Suppressor macrophage treated with lipopolysaccharide for 1 hour (primary cell): ENCODE measurements around the gene CCDC61.

Source experiments
- DNase-seq, 3 donors: peaks; one replicate each; pipeline ENCODE4 v3.0.0-alpha.2; 2020 to 2022

The CCDC61 gene

DNA sequence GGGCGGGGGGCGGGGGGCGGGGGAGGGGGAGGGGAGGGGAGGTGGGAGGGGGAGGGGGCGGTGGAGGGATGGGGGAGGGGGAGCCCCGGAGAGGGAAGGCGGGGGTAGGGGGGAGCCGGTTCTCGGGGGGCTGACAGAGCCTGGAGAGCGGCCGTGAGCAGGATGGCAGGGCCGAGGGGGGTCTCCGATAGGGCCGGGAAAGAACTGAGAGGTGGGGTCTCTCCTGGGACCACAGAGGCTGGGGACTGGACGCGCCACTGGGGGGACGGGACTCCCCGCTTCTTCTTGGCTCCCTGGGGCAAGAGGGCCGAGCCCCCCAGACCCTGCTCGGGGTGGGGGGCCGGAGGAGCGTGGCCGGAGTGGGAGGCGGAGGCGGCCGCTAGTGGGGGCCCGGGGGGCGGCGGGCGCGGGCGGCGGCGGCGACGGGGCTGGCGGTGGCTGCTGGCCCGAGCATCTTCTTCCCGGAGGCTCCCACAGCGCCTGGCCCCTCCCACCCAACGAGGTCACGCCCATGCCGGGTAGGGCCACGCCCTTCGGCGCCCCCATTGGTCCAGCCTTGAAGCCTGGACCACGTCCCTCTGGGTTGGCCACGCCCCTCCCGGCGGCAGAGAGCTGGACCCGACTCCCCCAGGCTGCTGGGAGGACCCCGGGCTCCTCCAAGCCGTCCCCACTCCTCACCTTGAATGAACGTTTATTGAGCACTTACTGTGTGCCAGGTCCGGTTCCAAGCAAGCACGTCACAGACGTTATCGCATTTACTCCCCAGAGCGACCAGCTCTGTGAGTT is 21.5 kb upstream of the CCDC61 start, which contains the start of gene NOVA2:
NOVA2 (minus strand) TSS at position 313 of the 786 bp plus-strand sequence. CDS start 514 bp downstream, outside the sequence.
- DNase-seq, result peak; percentile 56 to 74 (median 59)

DNA sequence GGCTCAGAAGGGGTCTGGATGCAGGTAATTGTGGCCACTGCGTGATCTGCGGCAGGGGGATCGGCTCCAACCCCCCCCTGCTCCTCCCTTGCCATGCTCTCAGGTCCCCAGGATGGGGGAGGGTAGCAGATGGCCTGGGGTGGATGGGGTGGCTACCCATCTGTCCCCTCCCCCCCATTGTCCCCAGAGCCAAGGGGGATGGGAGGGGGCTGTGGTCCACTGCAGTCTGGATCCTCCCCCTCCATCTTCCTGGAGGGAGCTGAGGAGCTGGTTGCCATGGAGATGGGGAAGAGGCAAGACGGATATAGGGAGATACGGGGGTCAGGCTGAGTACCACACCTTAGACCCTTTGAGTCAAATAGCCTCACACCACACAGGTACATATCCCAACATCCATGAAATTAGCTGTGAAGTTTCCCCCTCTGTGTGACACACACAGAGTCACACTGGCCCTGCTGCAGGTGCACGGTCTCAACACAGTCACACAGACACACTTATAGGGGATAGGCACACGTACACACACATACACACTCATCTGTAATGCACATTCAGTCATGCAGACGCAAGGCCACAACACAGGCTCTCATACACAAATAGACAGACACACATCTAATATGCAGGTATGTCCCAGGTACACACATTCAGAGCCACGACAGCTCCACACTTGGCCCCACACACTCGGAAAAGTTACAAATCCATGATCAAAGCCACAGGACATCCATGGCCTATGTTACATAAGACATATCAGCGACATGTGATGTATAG is 19.8 kb upstream of the CCDC61 start:
- no peak for DNase-seq

DNA sequence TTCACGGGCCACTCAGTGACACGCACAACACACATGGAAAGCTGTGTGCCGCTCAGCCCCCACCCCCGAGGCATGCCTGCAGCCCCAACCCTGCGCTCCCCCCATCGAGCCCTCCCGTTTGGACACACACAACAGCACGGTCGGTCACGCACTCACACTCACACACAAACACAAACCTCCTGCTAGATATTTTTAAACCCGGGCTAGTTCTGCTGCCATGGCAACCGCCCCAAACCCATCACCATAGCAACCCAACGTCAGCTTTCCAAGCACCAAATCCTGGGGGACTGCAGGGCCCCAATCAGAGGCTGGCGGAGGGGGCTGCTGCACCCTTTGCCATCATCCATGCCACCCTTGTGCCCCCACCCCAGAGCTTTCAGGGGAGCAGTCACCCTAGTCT is 19.1 kb upstream of the CCDC61 start:
- DNase-seq, result no peak

DNA sequence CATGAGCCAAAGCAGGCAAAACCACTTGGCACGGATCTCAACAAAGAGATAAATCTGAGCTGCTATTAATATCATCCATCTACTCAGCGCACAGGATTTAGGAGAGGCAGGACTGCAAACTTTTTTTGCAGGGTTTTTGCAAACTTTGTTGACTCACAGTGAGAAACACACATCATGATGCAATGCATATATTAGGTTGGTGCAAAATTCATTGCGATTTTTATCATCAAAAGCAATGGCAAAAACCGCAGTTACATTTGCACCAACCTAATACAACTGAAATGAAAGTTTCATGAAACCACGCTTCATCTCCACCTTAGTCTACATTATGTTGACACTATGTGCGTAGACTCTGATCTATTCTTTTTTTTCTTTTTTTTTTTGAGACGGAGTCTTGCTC is 17.1 kb upstream of the CCDC61 start:
- no peak for DNase-seq

DNA sequence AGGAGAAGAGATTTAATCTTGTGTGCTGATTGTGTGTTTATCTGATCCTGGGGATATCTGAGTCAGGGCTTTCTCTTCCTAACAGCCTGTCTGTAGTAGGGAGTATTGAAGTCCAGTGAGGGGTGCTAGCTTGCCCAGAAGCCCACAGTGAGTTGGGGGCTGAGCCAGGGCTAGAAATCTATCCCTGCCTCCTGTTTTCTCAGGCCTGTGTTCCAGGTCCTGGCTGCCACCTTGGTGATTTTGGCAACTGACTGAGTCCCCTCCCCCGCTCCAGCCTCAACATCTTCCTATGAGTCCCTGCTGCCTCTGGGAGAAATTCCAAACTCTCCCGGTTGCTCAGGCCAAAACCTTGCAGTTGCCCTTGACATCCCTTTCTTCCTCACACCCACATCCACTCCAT is 13.9 kb upstream of the CCDC61 start:
- no peak for DNase-seq

- no peak for DNase-seq
Measured at GRCh38 chr19:45985321-45985720, 9.9 kb upstream of the CCDC61 start.

DNA sequence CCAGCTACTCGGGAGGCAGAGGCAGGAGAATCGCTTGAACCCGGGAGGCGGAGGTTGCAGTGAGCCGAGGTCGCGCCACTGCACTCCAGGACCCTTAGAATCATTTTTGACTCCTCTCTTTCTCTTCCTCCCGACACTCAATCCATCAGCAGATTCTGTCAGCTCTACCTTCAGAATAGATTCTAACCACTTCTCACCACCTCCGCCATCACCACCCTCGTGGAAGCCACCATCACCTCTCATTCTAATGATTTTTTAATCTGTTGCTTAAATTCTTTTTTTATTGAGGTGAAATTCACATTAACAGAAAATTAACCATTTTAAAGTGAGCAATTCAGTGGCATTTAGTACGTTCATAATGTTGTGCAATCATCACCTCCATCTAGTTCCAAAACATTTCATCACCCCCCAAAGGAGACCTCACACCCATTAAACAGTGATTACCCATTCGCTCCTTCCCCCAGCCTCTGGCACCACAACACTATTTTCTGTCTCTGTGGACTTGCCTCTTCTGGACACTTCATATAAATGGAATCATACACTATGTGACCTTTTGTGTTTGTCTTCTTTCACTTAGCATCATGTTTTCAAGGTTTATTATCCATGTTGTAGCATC is 5.0 kb upstream of the CCDC61 start:
- no peak for DNase-seq

- DNase-seq, result no peak
Measured at GRCh38 chr19:45994456-45994997, 740 bp upstream of the CCDC61 start.

GRCh38 chr19:45995715-45996385 is 583 bp downstream of the CCDC61 start:
- DNase-seq, result no peak

DNA sequence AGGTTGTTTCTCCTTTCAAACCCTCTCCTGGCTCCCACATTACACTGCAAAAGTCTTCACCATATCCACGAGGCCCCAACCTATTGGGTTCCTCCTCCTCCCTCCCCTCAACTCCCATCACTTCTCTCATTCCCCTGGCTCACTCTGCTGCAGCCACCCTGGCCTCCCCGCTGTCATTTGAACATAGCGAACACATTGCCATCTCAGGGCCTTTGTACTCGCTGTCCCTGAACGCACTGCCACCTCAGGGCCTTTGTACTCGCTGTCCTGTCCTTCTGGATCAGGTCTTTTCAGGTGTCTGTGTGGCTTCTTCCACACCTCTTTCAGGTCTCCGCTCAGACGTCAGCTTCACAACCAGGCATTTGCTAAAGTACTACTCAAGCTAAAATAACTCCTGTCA is 1.7 kb downstream of the CCDC61 start:
- no peak for DNase-seq

DNA sequence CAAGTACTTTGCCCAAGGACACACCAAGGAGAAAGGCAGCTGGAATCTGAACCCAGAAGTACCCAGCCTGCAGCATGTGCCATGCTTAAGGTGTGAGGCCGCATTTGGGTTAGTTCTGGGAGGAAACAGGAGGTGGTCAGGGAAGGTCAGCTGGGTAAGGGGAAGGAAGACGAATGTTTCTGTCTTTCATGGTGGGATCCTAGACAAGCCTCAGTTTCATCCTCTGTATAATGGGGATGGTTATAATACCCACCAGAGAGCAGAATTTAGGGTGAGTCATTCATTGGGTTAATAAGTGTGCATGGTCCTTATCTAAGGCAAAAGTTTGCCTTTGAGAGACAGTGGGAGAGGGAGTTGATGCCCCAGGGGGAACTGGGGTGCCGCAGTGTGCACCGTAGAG is 3.6 kb downstream of the CCDC61 start:
- no peak for DNase-seq

DNA sequence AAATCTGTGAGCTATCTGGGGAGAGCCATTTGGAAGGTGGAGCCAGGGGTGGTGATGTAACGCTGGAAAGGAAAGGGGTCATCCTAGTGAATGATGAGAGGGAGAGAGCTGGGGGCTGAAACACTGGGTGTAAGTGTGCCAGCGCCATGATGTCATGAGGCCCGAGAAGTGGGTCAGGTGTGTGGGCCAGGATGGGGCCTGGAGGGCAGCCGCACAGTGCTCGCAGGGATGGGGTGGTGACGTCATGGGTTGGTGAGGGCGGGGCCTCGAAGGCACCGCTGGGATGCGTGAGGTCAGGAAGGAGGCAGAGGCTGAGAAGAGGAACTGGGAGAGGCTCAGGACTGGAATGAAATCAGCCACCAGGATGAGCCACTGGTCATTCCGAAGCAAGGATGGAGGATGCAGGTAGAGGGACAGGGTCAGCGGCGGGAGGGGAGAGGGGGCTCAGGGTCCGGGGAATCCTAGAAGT is 4.4 kb downstream of the CCDC61 start:
- peak; percentile 63 to 72 (median 68) for DNase-seq

DNA sequence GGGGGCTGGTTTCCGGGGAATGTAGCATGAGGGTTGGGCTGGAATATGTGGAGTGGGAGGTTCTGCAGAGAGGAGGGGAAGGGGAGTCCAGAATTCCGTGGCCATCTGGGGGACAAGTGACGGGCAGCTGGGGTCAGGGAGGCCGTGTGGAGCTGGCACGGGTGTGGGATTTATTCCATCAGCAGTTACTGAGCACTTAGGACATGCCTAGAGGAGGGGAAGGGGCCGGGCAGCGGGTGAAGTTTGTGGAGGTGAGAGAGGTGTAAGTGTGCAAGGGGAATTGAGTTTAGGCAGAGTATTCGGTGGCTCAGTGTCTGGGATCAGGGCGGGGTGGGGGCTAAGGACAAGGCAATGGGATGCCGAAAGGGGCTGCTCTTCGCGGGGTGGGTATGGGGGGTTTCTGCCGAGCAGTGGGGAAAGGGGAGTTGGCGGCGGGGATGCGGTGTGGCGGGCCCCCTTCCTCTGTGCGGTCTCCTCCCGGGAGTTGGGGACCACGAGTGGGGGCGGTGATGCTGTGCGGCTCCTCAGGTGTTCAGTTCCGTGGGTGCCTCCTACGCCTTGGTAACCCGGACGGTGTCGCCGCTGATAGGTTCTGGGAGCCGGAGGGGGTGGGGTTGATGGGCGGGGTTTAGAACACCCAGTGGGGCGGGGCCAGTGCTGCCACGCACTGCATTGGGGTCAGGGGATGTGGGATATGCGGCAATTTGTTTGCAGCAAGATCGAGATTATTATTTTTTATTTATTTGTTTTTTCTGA is 5.4 kb downstream of the CCDC61 start:
- DNase-seq, result no peak

- DNase-seq, result no peak
Measured at GRCh38 chr19:46002678-46003275, 7.5 kb downstream of the CCDC61 start.

DNA sequence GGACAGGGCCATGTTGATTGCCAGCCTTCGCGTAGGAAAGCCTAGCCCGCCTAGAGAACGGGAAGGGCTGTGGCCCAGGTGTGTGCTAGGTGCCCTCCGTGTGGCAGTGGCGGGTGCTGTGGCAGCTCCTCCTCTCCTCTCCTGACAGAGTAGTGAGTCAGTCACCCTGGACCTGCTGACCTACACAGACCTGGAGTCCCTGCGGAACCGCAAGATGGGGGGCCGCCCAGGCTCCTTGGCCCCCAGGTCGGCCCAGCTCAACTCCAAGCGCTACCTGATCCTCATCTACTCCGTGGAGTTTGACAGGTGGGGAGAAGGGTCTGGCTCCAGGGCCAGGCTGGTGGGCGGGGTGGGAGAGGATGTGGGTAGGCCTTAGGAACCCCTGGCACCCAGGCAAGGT is 11.1 kb downstream of the CCDC61 start:
- no peak for DNase-seq

GRCh38 chr19:46009530-46010510 is 14.6 kb downstream of the CCDC61 start:
- DNase-seq, result peak; percentile 57 to 80 (median 71)

DNA sequence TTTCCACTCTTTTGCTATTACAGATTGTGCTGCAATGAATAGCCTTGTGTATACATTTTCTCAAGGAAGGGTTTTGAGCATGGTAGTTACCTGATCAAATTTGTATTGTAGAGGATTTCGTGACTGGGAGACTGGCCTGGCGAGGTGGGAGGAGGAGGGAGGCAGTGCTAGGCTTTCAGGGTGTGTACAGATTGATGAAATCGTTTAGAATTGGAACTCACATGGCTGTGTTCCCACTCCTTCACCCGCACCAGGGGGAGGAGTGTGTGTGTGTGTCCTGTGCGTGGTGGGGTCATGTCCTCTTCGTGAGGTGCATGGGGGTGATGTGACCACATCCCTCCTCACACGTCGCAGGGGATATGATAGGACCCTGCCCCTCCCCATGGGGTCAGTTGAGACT is 19.3 kb downstream of the CCDC61 start:
- DNase-seq, result peak in 2 of 3 donors; percentile 23

DNA sequence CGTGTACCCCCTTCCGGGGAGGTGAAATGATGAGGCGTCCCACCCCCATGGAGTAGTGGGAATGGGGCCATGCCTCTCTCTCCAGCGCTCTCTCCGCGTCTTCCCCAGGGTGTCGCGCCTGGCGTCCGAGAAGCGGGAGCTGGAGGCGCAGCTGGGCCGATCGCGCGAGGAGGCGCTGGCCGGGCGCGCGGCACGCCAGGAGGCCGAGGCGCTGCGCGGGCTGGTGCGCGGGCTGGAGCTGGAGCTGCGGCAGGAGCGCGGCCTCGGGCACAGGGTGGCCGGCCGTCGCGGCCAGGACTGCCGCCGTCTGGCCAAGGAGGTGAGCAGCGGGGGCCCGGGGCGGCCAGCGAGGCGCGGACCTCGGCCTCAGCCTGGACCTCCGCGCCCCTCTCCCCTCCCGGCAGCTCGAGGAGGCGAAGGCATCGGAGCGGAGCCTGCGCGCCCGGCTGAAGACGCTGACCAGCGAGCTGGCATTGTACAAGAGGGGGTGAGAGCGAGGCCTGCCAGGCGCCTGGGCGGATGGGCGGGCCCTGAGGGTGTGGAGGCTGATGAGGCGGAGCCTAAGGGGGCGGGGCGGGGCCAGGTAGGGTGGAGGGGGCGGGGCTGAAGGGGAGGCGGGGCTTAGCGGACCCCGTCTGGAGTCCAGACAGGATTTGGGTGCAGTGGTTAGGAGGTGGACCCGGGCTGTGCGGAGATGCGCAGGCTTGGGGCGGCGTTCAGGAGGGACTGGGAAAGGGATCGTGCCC is 19.8 kb downstream of the CCDC61 start:
- peak; percentile 57 to 82 (median 64) for DNase-seq

DNA sequence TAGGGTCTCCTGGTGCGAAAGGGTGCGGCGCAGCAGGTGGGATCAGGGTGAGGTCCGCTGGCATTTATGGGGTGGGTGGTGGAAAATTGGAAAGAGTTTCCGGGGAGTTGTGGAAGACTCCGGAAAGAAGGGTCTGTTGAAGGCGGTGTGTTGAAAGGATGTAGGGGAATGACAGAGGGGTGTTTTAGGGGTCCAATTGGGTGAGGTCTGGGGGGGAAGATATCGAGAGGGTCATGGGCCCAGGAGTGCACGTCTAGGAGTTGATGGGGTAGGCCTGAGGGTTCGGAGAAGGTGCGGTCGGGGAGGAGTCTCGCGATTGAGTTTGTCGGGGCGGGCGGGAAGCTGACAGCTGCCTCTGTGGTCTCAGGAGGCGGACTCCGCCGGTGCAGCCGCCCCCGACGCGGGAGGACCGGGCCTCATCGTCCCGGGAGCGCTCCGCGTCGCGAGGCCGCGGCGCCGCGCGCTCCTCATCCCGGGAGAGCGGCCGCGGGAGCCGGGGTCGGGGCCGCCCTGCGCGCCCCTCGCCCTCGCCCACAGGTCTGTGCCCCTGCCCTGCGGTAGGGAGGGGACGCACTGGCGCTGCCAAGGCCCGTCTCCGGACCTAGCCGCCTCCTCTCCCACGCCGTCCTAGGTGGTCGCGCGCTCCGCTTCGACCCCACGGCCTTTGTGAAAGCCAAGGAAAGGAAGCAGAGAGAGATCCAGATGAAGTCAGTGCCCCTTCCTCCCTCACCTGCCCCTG is 20.6 kb downstream of the CCDC61 start:
- peak in 1 of 3 donors; percentile 35 for DNase-seq
